ENCODE data around the gene LZTS3. TPM values are rescaled to one million over a fixed set of nuclear protein-coding genes. Genes with fewer than 3 reads are reported as not detected.

Gene LZTS3
- total and polyA plus RNA-seq, 12 donors = 3.6 to 29.9 (median 11.5) TPM

- DNase-seq = peak in 1 of 7 donors; percentile 47
- Histone ChIP-seq H3K27me3 (no peaks in the 10 kb centered on the region), H3K4me1 (replicated peaks in 1 of 2) (peaks cover 9 to 12% of the 10 kb centered on the region in 2 donors), H3K9me3 (replicated peaks in 1 of 3) (no peaks in the 10 kb centered on the region), H3K27ac (no peak overlapping the region), H3K4me3 (no peak overlapping the region), H3K36me3 (replicated peaks in 1 of 2) (no peaks in the 10 kb centered on the region)
- TF ChIP-seq CTCF (IDR thresholded peaks at IDR 0.05) (no peak), POLR2A (IDR thresholded peaks at IDR 0.05) (no peak)
- 86 to 93% (median 91%) methylated on average over 15 to 32 of the region's 32 CpGs for WGBS, 4 donors
- intact Hi-C loops (cut with DNase I) = no loop called here
Measured at GRCh38 chr20:3164043-3164762, 9.1 kb downstream of the LZTS3 start.

GRCh38 chr20:3163099-3164042 lies 10.0 kb downstream of the LZTS3 start:
- TF ChIP-seq POLR2A (IDR thresholded peaks at IDR 0.05) (no peak), CTCF (IDR thresholded peaks at IDR 0.05) (no peak)
- DNase-seq = peak in 1 of 7 donors; percentile 44
- intact Hi-C loops (cut with DNase I) = no loop called here
- no peaks in the 10 kb centered on the region for H3K9me3 ChIP-seq (replicated peaks in 1 of 3)
- peaks cover 13 to 14% of the 10 kb centered on the region in 2 donors for H3K4me1 ChIP-seq (replicated peaks in 1 of 2)
- no peak overlapping the region for H3K27ac ChIP-seq
- H3K27me3 ChIP-seq = no peaks in the 10 kb centered on the region
- no peak overlapping the region for H3K4me3 ChIP-seq
- no peaks in the 10 kb centered on the region for H3K36me3 ChIP-seq (replicated peaks in 1 of 2)
- 84 to 92% (median 91%) methylated on average over 13 to 14 of the region's 14 CpGs for WGBS, 4 donors

GRCh38 chr20:3162080-3162611 lies 11.2 kb downstream of the LZTS3 start:
- no peaks in the 10 kb centered on the region for H3K9me3 ChIP-seq (replicated peaks in 1 of 3)
- H3K4me3 ChIP-seq = no peak overlapping the region
- WGBS, 4 donors = 44 to 62% (median 60%) methylated on average over 8 to 11 of the region's 11 CpGs
- no peaks in the 10 kb centered on the region for H3K36me3 ChIP-seq (replicated peaks in 1 of 2)
- intact Hi-C loops (cut with DNase I) = no loop called here
- H3K27ac ChIP-seq = no peak overlapping the region
- peak in 1 of 7 donors; percentile 52 for DNase-seq
- H3K4me1 ChIP-seq (replicated peaks in 1 of 2) = peaks cover 17 to 18% of the 10 kb centered on the region in 2 donors
- no peaks in the 10 kb centered on the region for H3K27me3 ChIP-seq
- TF ChIP-seq CTCF (IDR thresholded peaks at IDR 0.05) = no peak
- no peak for TF ChIP-seq POLR2A (IDR thresholded peaks at IDR 0.05)

Data from adrenal gland (tissue), 12 donors.